Skeletal muscle tissue (tissue), 4 donors: Measurements from ENCODE around the gene ECE1. TPM values are rescaled to one million over a fixed set of nuclear protein-coding genes. Genes with fewer than 3 reads are reported as not detected.
A peak's percentile ranks its signal among the peaks of the same experiment; 100 is the strongest.

Experiments used
- H3K27ac ChIP-seq: one replicate; pipeline ENCODE4 v1.7.0; 2013; ENCODE audit warnings: mild to moderate bottlenecking, low read depth, low read length, inconsistent platforms
- H3K27me3 ChIP-seq, 3 donors: one replicate each; pipeline ENCODE4 v1.7.0; 2013; ENCODE audit warnings: low read length in 3 of 3; ENCODE audit not compliant: control insufficient read depth in 3 of 3, insufficient read depth in 3 of 3
- H3K36me3 ChIP-seq, 3 donors: one replicate each; pipeline ENCODE4 v1.7.0; 2013; ENCODE audit warnings: low read length in 3 of 3; ENCODE audit not compliant: control insufficient read depth in 3 of 3, insufficient read depth in 3 of 3
- H3K4me1 ChIP-seq, 3 donors: one replicate each; pipeline ENCODE4 v1.7.0; 2013; ENCODE audit warnings: low read length in 3 of 3, mild to moderate bottlenecking in 3 of 3; ENCODE audit not compliant: control insufficient read depth in 3 of 3, insufficient read depth in 3 of 3
- H3K4me3 ChIP-seq, 3 donors: one replicate each; pipeline ENCODE4 v1.7.0; 2013; ENCODE audit warnings: low read length in 3 of 3
- H3K9ac ChIP-seq, 3 donors: one replicate each; pipeline ENCODE4 v1.7.0; 2013; ENCODE audit warnings: low read length in 3 of 3, mild to moderate bottlenecking in 3 of 3, moderate library complexity in 2 of 3, low read depth in 1 of 3
- H3K9me3 ChIP-seq, 3 donors: one replicate each; pipeline ENCODE4 v1.7.0; 2013; ENCODE audit warnings: low read length in 3 of 3; ENCODE audit not compliant: control insufficient read depth in 3 of 3
- total RNA-seq: library from RNA; depleted of rRNA; stranded (reverse); fragments of >200 nt; gene quantifications from one replicate; pipeline ENCODE4 v1.2.3, GENCODE V29; 2014
- donor health status: Osteomylitis.

Gene ECE1
- total RNA-seq, 1 donor from 2014 or later: 25.6 TPM

- H3K27ac ChIP-seq: no peak overlapping the region
- H3K4me1 ChIP-seq: peaks cover 10 to 29% (median 24%) of the 10 kb centered on the region in 3 donors
- no peaks in the 10 kb centered on the region for H3K9me3 ChIP-seq
- no peak overlapping the region for H3K4me3 ChIP-seq
- no peaks in the 10 kb centered on the region for H3K27me3 ChIP-seq
- H3K9ac ChIP-seq: no peak overlapping the region
- H3K36me3 ChIP-seq: peaks cover 12 to 20% (median 18%) of the 10 kb centered on the region in 3 donors
Observed at GRCh38 chr1:21271550-21271949, 18.7 kb downstream of the ECE1 start.

- Histone ChIP-seq H3K9me3 (no peaks in the 10 kb centered on the region), H3K4me1 (peaks cover 10 to 29% (median 27%) of the 10 kb centered on the region in 3 donors), H3K9ac (no peak overlapping the region), H3K36me3 (peaks cover 12 to 21% (median 18%) of the 10 kb centered on the region in 3 donors), H3K27ac (no peak overlapping the region), H3K4me3 (no peak overlapping the region), H3K27me3 (no peaks in the 10 kb centered on the region)
Observed at GRCh38 chr1:21270086-21270689, 20.1 kb downstream of the ECE1 start.

DNA sequence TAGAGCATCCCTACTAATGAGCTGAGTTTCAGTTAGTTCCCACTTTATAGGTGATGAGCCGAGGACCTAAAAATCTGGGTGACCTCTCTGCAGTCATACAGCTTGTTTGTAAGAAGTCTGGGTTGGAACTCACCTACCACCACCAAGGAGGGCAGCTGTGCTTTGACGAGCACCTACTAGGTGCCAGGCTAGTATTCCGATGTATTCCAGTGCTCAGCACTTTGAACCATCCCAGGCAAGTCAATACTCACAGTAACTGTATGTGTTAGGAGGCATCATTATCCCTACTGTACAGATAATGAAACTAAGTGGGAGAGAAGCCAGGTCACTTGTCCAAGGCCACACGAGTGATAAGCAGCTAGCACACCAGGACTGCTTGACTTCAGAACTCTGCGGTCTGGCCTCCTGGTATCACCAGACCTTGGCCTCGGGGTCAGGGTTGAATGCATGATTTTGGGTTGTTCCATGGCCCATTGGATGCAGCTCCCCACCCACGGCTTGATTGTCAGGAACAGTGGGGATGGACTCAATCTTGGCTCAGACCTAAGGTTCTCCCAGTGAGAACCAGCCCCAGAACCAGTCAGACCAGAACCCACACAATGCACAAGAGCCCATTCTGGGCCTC, 20.7 kb downstream of the ECE1 start:
- H3K4me1 ChIP-seq: peaks cover 10 to 29% (median 29%) of the 10 kb centered on the region in 3 donors
- no peak overlapping the region for H3K27ac ChIP-seq
- H3K36me3 ChIP-seq: peaks cover 12 to 23% (median 21%) of the 10 kb centered on the region in 3 donors
- no peak overlapping the region for H3K4me3 ChIP-seq
- no peaks in the 10 kb centered on the region for H3K27me3 ChIP-seq
- no peaks in the 10 kb centered on the region for H3K9me3 ChIP-seq
- no peak overlapping the region for H3K9ac ChIP-seq

GRCh38 chr1:21268281-21269239, 21.7 kb downstream of the ECE1 start:
- peak overlapping the region in 1 of 3 donors; percentile 50 for H3K9ac ChIP-seq
- H3K27ac ChIP-seq: no peak overlapping the region
- H3K27me3 ChIP-seq: no peaks in the 10 kb centered on the region
- peaks cover 12 to 23% (median 21%) of the 10 kb centered on the region in 3 donors for H3K36me3 ChIP-seq
- no peaks in the 10 kb centered on the region for H3K9me3 ChIP-seq
- H3K4me3 ChIP-seq: no peak overlapping the region
- peaks cover 6 to 22% (median 20%) of the 10 kb centered on the region in 3 donors for H3K4me1 ChIP-seq

- Histone ChIP-seq H3K9me3 (no peaks in the 10 kb centered on the region), H3K36me3 (peaks cover 12 to 23% (median 18%) of the 10 kb centered on the region in 3 donors), H3K9ac (no peak overlapping the region), H3K4me3 (no peak overlapping the region), H3K27ac (no peak overlapping the region), H3K27me3 (no peaks in the 10 kb centered on the region), H3K4me1 (peaks cover 17 to 25% (median 25%) of the 10 kb centered on the region in 3 donors)
Observed at GRCh38 chr1:21267191-21268077, 22.8 kb downstream of the ECE1 start.

GRCh38 chr1:21266119-21266774, 24.0 kb downstream of the ECE1 start:
- no peak overlapping the region for H3K4me3 ChIP-seq
- no peak overlapping the region for H3K27ac ChIP-seq
- H3K27me3 ChIP-seq: no peaks in the 10 kb centered on the region
- no peaks in the 10 kb centered on the region for H3K9me3 ChIP-seq
- H3K36me3 ChIP-seq: peaks cover 4 to 23% (median 14%) of the 10 kb centered on the region in 3 donors
- peaks cover 29 to 37% (median 35%) of the 10 kb centered on the region in 3 donors for H3K4me1 ChIP-seq
- H3K9ac ChIP-seq: no peak overlapping the region

- Histone ChIP-seq H3K27ac (no peak overlapping the region), H3K4me1 (peaks cover 33 to 42% (median 40%) of the 10 kb centered on the region in 3 donors), H3K27me3 (peaks cover 0 to 2% (median 0%) of the 10 kb centered on the region in 3 donors), H3K36me3 (peaks cover 4 to 22% (median 14%) of the 10 kb centered on the region in 3 donors), H3K9me3 (no peaks in the 10 kb centered on the region), H3K9ac (no peak overlapping the region), H3K4me3 (no peak overlapping the region)
Observed at GRCh38 chr1:21265644-21266043, 24.6 kb downstream of the ECE1 start.

GRCh38 chr1:21264898-21265297, 25.4 kb downstream of the ECE1 start:
- H3K27ac ChIP-seq: no peak overlapping the region
- H3K4me1 ChIP-seq: peaks cover 33 to 42% (median 41%) of the 10 kb centered on the region in 3 donors

More at GRCh38 chr1:21264898-21265297, 25.4 kb downstream of the ECE1 start:
- Histone ChIP-seq H3K36me3 (peaks cover 4 to 24% (median 10%) of the 10 kb centered on the region in 3 donors), H3K4me3 (no peak overlapping the region), H3K9me3 (no peaks in the 10 kb centered on the region), H3K27me3 (peaks cover 0 to 4% (median 0%) of the 10 kb centered on the region in 3 donors), H3K9ac (no peak overlapping the region)
